UCSD-AML1 (cell line): Measurements from ENCODE around the gene OR51L1.

Experiments
- DNase-seq: peaks from one replicate; lab custom pipeline; 2025; ENCODE audit not compliant: unreplicated experiment; lab: John Stamatoyannopoulos, UW

The OR51L1 gene

DNA sequence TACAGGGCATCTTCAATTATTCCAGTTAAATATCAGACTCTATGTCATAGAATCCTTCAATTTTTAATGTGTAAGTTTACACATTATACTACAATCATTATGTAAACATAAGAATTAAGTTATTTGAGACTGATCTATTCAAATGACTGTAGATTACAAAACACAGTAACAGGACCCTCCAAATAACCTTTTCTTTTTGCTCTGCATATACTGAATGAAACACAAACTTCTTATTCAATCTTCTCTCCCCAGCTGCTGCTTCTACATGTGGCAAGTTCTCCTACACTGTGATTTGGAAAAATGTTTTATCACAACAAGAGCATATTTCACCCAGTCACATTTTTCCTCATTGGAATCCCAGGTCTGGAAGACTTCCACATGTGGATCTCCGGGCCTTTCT, 51.6 kb downstream of the OR51L1 start, which contains the start of gene OR52J3:
OR52J3 (plus strand) TSS at position 301 of the 400 bp plus-strand sequence; CDS start at position 301, 0 bp downstream.
- no peak for DNase-seq

DNA sequence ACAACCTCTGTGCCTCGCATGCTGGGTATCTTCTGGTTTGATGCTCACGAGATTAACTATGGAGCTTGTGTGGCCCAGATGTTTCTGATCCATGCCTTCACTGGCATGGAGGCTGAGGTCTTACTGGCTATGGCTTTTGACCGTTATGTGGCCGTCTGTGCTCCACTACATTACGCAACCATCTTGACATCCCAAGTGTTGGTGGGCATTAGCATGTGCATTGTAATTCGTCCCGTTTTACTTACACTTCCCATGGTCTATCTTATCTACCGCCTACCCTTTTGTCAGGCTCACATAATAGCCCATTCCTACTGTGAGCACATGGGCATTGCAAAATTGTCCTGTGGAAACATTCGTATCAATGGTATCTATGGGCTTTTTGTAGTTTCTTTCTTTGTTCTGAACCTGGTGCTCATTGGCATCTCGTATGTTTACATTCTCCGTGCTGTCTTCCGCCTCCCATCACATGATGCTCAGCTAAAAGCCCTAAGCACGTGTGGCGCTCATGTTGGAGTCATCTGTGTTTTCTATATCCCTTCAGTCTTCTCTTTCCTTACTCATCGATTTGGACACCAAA, 52.2 kb downstream of the OR51L1 start:
- DNase-seq, result no peak
